SH-SY5Y (cell line): ENCODE results near the gene CSNK2B.

ENCODE experiments used
- GATA2 ChIP-seq: IDR thresholded peaks from 2 replicates; pipeline ENCODE4 v1.6.1; 2011; ENCODE audit warnings: mild to moderate bottlenecking, low read depth, low read length
- GATA3 ChIP-seq: IDR thresholded peaks from 2 replicates; pipeline ENCODE4 v1.6.1; 2011; ENCODE audit warnings: low read depth, mild to moderate bottlenecking, low read length, moderate library complexity

GRCh38 chr6:31676322-31676903, 10.5 kb downstream of the CSNK2B start:
- TF ChIP-seq GATA2, result no peak
- TF ChIP-seq GATA3, result no peak
